SHP77 (cell line): ENCODE results near the gene AMOTL1.

Experiments used
- DNase-seq, 2 experiments: peaks; one replicate each; lab custom pipeline; 2025; lab: John Stamatoyannopoulos, UW

AMOTL1 gene

DNA sequence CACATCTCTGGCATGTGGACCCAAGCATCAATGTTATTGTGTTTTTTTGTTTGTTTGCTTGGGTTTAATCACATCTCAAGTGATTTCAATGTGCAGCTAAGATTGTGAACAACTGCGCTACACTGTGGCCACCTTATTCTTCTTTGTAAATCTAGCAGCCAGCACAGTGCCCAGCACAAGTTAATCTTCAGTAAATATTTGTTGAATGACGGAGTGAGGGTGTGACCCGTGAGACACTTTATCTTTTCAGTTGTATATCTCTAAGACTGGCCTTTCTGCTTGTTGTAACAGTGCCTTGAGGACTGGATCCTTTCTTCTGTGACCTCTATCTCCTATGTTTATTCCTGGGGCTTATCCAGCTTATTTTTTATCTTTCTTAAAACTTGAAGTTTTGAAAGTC, 21.4 kb upstream of the AMOTL1 start:
- no peak for DNase-seq

DNA sequence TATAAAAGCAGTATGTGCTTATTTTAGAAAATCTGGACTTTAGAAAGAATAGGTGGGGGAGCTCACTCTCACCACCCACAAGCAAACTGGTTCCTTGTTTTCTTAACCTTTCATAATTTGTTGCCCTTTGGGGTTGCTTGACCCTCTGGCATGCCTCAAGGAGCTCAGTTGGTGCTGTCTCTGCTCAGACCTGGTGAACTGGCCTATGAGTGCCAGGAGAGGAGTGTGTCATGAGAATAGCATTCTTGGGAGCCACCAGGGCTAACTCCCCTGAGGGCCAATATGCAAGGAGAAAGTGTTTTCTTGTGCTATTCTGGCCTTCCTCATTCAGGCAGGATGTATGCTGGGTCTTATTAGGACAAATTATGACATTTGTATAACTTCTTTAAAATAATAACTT, 21.0 kb upstream of the AMOTL1 start:
- no peak for DNase-seq

DNA sequence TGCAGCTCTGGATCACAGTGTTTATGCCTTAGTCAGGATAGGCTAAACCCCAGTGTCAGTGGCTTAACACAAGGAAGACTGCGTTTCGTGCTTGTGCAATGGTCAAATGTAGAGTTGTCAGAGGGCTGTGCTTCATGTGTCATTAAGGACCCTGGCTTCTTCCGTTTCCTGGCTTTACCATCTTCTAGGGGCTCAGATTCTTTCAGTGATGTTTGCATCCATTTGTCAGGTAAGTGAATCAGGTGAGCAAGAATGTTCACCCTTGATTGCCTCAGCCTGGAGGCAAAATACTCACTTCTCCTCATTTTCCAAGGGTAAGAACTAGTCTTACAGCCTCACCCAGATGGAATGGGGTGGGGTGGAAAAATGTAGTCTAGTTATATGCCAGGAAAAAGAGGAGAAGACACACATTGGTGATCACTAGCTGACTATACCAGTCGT, 20.5 kb upstream of the AMOTL1 start:
- no peak for DNase-seq

DNA sequence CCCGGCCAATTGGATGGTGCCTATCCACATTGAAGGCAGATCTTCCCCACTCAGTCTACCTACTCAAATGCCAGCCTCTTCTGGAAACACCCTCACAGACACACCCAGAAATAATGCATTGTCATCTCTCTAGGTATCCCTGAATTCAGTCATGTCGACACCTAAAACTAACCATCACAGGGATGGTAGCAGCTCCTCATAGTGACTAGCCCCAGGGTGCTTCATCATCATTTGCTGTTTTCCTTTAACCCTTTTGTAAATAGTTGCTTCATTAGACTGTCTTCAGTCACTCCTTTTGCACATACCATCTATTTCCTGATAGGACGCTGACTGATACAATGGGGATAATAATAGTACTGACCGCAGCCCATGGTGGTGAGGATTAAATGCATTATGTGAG, 18.8 kb upstream of the AMOTL1 start:
- DNase-seq = no peak

DNA sequence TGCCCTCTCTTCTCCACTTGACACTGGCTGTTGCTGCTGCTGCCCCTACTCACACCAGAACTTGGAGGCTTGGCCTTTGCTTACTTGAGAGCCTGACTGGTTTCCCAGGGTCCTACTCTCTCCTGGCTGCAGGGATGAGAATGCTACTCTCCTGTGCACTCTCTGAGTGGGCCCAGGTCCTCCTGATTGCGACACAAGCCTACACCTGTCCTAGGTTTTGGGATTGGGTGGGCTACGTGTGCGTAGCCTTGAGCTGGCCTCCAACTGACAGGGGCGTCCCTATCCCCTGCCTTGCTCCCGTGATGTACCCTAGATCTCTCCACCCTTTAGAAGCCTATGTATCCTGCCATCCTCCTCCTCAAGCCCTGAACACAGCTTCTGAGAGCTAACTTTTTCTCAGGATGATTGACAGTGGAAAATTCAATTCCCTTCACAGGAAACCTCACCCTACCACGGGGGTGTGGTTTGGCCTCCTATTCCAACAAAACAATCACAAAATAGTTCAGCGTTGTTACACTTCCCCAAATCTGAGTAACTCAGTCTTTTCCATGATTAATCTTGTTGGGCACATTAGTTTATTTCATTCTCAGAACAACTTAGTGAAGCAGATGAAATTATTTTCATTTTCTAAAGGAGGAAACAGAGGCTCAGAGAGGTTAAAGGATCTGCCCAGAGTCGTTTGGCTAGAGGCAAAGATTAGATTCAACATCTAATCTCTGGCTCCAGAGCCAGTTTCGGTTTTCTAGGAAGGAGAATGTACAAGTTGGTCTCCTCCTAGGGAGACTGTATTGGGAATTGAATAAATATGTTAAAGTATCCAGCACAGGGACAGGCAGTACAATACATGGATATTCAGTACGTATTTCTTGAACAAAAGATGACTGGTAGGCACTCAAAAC, 17.6 kb upstream of the AMOTL1 start:
- no peak for DNase-seq

DNA sequence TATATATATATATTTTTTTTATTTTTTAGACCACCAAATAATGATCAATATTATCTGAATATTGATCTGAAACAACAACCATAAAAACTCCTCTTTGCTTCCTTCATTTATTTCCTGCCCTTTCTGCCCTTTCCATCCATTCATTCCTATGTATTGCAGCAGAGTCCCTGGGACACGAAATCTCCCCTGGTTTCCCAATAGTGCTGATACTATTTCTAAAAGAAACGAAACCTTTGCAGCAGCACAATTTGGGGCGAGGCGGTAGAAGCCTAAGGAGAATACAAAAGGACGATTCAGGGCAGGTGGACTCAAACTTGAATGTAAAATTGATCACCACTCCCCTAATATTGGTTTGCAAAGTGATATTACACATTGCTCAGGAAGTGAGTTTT, 16.9 kb upstream of the AMOTL1 start:
- DNase-seq = no peak

DNA sequence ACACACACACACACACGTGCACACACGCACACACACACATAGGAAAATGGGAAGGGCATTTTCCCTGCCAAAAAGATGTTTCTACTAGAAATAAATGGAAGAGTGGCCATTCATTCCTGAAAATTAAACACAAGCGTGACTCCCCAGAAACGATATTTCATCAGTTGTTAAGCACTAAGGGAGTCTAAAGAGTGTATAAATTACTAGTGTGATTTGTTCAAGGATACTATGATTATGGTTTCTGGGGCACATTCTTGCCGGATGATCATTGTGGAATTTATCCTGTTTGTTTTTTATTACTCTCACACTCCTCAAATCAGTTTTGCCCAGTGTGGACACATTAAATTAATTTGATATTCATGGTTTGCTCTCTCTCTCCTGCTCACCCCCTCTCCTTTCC, 16.4 kb upstream of the AMOTL1 start:
- no peak for DNase-seq

DNA sequence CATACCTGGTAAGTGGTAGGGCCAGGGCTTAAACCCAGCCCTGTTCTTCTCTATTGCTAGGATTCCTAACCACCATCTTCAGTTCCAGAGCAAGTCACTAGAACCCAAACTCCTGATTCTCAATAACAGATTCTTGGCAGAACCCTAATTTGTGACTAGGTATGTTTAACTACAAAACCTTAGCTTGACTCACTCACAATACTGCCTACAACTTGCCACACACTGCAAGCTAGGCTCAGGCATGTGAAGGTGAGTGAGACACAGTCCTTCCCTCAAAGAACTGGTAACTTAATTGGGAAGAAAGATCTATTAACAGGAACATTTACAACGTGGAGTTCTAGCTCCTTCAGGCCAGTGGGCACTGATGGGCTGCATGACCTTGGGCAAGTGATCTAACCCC, 14.5 kb upstream of the AMOTL1 start:
- no peak for DNase-seq

DNA sequence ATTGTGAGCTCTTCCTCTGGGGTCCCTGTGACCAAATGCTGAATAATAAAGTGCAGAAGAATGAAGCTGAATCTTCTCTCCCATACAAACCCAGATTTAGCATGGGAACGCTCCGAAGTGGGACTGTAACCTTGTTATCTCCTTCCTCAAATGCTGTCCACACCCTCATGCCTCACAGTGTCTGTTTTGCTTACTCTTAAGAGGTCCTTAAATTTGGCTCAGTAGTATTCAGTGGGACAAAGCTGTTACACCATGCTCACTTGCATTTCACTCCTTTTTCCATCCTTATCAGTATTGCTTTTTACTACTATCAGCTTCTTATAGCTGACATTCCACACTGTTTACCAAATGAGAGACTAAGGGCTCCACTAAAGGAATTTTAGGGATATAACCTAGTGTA, 13.8 kb upstream of the AMOTL1 start:
- no peak for DNase-seq

DNA sequence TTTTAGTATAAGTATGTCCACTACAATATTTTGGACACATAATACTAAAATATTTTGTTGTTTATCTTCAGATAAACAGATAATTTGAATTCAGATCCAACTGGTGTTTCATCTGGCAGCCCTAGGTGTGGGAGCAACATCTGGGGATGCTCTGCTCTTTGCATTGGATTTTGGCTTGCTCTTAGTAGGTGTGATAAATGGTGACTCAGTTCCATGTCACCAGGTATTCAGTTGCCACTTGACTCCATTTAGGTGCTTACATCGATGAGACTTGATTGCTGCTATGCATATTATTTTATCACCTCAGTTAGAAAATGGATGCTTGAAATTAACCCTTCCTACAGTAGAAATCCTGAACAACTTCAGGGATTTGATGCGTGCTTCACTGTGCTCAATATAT, 13.3 kb upstream of the AMOTL1 start:
- DNase-seq = no peak

DNA sequence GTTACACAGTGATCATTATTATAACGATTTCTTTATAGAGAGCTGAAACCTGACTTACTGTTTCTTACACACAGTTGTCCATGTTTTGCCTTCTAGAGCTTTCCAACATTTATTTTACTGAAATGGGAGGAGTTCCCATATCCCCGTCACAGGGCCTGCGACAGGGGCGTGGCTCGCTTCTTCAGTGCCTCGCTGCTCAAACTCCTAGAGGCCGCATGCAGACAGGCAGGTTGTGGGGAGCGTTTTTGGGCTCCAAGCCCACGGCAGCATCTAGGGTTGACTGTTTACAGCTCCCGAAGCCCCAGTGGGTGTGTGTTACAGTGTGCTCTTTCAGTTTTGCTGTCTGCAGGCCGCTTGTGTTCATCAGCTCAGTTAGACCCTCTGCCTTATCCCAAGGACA, 12.7 kb upstream of the AMOTL1 start:
- no peak for DNase-seq

DNA sequence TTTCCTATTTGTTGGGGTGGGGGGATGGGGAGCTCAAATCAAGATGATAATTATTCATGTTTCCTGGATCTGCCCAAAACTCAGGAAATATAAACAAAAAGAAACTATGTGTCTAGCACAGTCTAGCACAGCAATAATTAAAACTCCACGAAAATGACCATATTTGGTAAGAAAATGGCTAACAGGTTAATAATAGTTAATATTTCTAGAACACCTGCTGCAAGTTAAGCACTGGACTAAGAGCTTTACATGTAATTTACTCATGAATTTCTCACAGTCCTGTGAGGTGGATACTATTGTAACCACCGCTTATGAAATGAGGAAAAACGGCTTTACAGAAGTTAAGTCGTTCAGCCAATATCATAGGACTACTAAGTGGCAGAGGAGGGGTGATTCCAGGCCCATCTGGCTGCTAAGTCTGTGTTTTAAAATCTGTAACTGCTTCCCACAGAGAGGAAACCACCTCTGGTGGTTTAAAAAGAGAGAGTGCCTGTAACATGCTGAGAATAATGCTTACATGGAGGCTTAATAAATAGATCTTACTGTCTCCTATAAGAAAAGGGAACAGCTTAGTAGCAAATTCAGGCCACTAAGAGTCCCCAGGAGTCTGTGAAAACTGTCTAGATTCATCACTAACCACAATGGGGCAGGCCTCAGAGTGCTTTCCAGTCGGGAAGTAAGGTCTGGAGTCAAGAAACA, 11.0 kb upstream of the AMOTL1 start:
- no peak for DNase-seq

DNA sequence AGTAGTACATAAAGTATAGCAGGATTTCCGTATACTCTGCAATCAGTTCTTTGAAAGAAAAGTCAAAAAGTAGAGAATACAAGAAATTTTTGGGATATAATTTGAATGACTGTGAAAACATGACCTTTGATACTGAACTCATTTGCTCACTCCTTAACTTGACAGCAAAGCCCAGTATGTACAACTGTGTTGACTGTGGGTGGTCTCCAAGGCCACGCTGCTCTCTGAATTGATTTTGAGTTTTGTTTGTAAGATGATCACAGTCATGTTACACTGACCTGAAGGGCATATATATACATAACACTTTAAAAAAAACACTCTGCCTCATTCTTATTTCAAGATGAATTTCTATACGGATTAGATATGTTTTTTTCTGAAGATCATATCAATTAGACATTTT, 9.5 kb upstream of the AMOTL1 start:
- DNase-seq = no peak

DNA sequence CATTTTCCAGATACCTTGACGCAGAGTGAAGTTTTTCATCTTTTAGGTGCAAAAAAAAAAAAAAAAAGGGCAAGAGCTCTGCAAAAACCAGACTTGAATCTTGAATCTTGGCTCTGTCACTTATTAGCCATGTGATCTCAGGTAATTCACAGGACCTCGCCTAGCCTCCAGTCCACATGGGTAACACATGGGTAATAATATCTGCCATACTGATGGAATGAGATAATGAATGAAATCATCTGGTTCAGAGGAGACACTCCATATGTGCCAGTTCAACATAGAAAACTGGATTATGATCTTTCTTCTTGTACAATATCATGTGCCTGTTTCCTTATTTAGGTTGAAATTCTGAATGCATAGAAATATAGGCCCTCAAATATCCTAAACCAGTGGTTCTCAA, 8.6 kb upstream of the AMOTL1 start:
- DNase-seq = no peak

DNA sequence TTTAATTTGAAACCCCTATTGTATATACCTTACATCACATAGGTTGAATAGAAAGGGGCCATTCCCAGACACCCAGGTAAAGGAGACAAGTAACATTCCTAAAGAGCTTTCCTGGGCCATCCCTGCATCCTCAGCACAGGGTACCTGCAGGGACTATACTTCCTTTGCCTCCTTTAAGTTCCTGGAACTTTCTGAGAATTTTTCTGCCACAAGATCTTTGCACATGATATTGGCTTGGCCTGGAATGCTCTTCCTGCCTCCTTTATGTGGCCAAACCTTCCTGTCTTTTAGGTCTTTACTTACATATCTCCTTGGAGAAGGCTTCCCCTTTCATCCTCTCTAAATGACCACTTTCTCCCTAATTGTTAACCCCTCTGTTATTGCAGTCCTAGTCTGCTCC, 7.9 kb upstream of the AMOTL1 start:
- DNase-seq = no peak

DNA sequence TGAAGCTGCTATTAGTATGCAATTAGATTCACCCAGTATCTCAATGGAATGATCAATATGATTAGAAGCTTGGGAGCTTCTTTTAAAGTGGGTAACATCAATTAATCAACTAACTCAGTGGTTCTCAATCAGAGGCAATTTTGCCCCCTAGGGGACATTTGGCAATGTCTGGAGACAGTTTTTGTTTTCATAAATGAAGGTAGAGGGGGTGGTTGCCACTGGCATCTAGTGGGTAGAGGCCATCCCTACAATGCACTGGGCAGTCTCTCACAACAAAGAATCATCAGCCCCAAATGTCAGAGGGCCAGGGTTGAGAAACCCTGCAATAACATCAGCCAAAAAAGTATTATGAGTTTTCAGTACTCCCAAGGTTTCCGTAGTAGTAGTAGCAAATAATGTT, 5.9 kb upstream of the AMOTL1 start:
- no peak for DNase-seq

DNA sequence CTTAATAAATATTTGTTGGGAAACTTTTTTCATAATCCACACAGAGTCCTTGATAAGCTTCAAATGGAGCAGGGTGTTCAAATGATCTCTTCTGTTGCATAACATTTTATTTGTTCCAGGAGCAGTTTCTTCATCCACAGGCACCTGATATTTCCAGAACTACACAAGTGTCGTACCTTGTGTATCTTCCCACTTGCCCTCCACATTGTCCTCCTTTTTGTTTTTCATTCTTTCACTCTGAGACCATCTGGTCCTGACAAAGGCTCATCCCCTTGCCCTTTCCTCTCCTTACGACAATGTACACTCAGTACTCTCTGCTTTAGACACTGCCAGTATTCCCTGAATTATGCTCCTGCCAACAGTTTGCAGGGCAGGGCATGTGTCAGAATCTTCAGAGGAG, 5.2 kb upstream of the AMOTL1 start:
- no peak for DNase-seq

DNA sequence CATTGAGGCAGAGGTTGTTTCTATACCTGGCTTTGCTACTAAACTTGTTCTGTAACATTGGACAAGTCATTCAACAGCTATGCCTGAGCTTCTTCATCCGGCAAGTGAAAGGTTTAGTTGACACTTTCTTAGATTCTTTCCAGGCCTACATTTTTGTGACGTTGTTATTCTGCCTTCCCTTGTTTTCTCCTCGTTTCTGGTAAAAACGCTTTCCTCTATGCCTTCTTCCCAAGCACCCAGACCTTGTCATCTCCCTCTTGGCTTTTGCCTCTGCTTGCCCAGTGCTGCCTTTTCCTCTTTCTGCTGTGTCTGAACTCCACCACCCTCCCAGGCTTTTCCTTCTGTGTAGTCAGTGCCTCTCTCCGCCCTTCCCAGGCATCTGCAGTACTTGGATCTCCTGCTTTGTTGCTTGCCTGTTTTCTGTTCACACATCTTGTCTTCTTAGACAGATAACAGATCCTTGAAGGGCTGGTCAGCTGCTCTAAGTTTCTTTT, 1.4 kb upstream of the AMOTL1 start:
- DNase-seq = no peak

DNA sequence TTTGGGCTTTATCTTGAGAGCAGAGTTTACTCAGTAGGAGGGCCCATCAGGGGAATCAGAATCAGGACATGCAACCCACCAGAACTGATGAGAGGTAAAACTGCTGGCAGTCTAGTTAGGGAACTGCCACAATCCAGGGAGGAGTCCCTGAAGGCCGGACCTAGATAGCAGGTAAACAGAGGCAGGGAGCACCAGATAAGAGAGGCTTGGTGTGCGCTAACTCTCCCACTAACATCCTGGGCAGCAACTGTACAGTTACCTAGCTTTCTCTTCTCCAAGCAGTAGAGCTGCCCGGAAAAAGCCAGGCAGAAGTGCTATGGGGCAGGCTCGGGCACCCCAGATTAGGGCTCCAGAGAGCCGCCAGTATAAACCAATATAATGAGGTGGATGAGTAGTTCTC, 865 bp upstream of the AMOTL1 start:
- no peak for DNase-seq

DNA sequence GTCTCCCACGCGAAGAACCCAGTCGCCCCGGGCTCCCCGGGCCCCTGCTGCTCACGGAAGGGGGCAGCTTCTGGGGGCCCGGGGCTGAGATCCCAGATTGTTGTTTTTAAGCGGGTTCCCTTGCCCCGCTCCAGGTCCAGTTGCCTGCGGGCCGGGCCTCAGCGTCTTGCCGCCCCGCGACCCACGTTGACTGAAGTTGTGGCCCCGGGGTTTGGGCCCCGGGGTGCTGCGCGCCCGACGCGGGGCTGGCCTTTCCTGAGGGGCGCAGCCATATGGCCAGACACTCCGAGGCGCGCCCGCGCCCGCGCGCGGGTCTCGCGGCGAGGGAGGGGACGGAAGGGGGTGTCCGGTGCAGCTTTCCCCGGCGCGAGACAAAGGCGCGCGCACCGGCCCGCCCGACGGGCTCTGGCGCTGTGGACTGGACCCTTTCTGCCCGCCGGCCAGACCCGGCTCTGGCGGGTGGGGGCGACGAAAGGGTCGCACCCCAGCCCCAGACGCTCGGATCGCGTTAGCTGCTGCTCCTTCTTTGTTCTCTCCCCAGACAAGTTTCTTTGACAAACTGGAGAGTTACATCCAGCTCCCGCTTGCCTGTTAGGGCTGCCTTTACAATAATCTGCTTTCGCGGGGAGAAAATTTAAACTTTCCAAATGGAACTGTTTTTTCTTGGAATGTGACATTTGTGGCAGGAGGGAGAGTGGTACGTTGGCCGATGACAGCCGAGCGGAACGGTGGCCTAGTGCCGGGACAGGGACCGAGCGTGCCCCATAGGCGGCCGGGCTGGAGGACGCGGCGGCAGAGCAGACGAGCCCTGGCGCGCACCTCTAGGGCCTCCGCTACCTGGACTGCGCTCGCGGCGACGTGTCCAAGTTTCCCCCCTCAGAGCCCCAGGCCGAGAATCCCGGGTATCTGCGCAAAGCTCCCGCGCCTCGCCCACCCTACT, 716 bp downstream of the AMOTL1 start:
- no peak for DNase-seq

DNA sequence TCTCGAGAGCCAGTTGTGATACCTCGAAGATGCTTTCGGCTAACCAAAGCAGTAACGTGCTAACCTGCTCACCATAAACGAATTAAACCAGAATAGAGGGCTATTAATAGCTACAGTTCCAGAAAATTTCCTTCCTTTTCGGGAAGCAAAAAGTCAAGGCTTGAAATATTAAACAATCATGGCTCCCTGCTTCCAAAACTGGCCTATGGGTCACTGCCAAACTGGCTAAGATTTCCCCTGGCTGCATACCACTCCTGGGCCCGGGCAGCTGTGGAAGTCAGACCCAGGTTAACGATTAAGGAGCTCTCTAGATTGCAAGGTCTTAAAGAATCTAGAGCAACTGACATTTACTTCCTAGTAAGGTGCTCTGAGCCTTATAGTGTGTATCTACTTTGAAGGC, 1.7 kb downstream of the AMOTL1 start:
- no peak for DNase-seq

DNA sequence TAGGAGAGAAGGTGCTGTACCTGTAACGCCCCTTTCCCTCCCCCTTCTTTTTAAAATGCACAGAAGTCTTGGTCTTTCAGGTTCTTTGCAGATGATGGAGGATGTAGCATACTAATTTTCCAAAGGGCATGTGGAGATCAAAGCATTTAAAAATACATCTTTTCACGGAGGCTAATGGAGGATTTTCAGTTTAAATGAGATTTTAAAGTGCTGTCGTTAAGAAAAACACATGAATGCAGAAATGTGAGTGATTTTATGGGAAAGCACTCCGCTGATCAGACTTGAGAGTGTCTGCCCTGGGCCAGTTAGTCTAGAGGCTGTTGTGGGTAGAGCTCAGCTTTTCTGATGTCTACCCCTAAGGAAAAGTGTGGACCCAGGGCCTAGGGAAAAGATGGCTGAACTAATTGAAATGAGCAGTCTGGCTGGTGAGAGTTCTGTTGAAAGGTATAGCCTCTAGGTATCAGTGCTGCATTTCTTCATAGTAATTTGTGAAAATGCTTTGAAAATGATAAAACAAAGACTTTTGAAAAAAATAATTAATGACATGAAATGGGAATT, 2.5 kb downstream of the AMOTL1 start:
- no peak for DNase-seq
